Measurements from ENCODE around the gene FAM222A.
A peak's percentile ranks its signal among the peaks of the same experiment; 100 is the strongest.

DNA sequence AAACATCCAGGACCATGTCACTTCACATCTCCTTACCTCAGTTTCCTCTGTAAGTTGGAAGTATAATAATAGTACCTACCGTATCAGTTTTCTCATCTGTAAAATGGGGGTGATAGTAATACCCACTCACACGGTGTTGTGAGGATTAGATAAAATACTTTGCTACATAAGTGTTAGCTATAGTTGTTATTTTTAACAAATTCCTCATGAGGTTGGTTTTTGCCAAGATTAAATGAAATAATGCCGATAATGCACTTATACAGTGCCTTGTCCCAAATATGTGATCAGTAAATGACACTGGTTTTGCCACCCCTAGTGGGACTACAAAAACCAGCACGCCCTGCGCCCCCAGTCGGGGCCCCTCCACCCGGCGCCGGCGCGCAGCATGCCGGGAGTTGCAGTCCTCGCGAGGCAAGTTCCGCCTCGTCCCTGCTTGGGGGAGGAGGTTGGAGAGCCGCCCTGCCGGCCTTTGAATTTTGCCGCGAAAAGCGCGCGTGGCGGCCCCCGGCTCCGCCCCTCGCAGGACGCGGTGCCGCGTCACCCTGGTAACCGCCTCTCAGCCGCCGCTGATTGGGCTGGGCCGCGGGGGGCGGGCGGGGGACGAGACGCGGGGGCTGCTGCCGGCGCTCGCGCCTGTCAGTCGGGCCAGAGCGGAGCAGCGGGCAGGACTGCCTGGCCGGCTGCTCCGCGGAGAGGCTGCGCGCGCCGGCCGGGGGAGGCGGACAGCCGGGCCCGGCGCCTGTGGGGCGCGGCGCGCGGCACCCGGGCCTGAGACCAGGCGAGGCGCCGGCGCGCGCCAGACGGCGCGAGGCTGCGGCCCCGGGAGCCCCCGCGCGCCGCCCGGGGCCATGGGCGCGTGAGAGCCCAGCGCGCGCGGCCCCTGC, at the start of gene FAM222A:
- TF ChIP-seq CTCF (IDR thresholded peaks at IDR 0.05) (no peak), E2F1 (CRISPR knock-in tag; IDR thresholded peaks at IDR 0.05) (no peak), USF1 (CRISPR knock-in tag; IDR thresholded peaks at IDR 0.05) (no peak), ETV6 (CRISPR knock-in tag; IDR thresholded peaks at IDR 0.05) (peak; percentile 43; the same call in 1 of the 2 replicates), FOXP1 (CRISPR knock-in tag; IDR thresholded peaks at IDR 0.05; ENCODE audit: borderline replicate concordance) (no peak)
- TF ChIP-seq, protein P1, sequence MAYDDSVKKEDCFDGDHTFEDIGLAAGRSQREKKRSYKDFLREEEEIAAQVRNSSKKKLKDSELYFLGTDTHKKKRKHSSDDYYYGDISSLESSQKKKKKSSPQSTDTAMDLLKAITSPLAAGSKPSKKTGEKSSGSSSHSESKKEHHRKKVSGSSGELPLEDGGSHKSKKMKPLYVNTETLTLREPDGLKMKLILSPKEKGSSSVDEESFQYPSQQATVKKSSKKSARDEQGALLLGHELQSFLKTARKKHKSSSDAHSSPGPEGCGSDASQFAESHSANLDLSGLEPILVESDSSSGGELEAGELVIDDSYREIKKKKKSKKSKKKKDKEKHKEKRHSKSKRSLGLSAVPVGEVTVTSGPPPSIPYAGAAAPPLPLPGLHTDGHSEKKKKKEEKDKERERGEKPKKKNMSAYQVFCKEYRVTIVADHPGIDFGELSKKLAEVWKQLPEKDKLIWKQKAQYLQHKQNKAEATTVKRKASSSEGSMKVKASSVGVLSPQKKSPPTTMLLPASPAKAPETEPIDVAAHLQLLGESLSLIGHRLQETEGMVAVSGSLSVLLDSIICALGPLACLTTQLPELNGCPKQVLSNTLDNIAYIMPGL (CRISPR knock-in tag; IDR thresholded peaks at IDR 0.05), result no peak; the same call in 1 of the 2 replicates

Data from WTC11 (cell line).